A549 (cell line): ENCODE data around the gene BPIFB2.

ENCODE experiments used
- MAZ ChIP-seq: fragments of 150-350 bp; IDR thresholded peaks from 2 replicates; pipeline ENCODE4 v1.6.1; 2014; ENCODE audit warnings: antibody characterized with exemption, low read depth, low read length, borderline replicate concordance
- PHF8 ChIP-seq: fragments of 200-600 bp; sonication (generic); IDR thresholded peaks from 2 replicates; pipeline ENCODE4 v1.6.1; 2016; ENCODE audit warnings: low read depth, mild to moderate bottlenecking, antibody characterized with exemption, moderate library complexity, borderline replicate concordance
- RFX5 ChIP-seq: fragments of 450-650 bp; IDR thresholded peaks from 2 replicates; pipeline ENCODE4 v1.7.1; 2014; ENCODE audit warnings: antibody characterized with exemption, mild to moderate bottlenecking, moderate library complexity
- TF ChIP-seq, protein P1 (sequence below): IDR thresholded peaks from 2 replicates; pipeline ENCODE4 v1.6.1; 2012
- TF ChIP-seq, protein P2 (sequence below): fragments of >200 bp; sonication (Bioruptor Twin); formaldehyde crosslinking; IDR thresholded peaks from 3 replicates; pipeline ENCODE4 v1.5.1; 2016

DNA sequence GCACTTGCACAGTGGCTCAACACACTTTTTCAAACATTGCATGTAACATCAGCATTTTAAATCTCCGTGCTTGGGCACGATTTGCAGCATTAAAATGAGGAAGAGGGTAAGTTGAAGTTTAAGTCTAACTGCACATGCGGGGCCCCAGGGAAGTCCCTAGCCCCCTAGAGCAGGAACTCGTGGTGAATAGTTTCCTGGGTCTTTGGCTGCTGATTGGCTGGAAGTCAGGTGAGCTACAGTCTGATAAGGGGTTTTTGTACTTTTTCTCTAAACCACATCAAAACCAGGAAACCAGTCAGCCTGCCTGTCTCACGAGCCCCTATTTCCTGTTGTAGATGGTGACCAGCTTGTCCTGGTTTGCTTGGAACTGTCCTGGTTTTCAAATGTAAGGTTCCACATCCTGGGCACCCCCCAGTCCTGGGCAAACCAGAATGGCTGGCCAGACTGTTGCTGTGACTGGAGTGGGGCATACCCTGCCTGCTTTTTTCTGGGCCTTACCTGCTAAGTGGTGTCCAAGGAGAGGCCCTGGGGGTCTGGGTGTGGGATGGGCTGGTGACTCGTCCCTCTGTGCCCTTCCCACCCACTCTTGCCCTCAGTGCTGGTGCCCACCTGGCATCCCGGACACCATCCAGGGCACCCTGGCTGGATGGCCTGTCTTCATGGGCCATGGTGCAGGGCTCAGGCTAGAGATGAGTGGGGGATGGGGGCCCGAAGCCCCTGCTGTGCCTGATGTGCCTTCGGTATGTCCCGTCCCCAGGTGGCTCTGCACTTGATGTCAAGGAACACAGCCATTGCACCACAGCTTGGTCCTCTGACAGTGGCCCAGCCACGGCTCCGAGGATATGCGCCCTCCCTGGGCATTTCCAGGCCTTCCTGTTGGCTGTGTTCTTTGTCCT lies 35.1 kb upstream of the BPIFB2 start:
- TF ChIP-seq, protein P1, sequence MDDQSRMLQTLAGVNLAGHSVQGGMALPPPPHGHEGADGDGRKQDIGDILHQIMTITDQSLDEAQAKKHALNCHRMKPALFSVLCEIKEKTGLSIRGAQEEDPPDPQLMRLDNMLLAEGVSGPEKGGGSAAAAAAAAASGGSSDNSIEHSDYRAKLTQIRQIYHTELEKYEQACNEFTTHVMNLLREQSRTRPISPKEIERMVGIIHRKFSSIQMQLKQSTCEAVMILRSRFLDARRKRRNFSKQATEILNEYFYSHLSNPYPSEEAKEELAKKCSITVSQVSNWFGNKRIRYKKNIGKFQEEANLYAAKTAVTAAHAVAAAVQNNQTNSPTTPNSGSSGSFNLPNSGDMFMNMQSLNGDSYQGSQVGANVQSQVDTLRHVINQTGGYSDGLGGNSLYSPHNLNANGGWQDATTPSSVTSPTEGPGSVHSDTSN = no peak
- TF ChIP-seq, protein P2, sequence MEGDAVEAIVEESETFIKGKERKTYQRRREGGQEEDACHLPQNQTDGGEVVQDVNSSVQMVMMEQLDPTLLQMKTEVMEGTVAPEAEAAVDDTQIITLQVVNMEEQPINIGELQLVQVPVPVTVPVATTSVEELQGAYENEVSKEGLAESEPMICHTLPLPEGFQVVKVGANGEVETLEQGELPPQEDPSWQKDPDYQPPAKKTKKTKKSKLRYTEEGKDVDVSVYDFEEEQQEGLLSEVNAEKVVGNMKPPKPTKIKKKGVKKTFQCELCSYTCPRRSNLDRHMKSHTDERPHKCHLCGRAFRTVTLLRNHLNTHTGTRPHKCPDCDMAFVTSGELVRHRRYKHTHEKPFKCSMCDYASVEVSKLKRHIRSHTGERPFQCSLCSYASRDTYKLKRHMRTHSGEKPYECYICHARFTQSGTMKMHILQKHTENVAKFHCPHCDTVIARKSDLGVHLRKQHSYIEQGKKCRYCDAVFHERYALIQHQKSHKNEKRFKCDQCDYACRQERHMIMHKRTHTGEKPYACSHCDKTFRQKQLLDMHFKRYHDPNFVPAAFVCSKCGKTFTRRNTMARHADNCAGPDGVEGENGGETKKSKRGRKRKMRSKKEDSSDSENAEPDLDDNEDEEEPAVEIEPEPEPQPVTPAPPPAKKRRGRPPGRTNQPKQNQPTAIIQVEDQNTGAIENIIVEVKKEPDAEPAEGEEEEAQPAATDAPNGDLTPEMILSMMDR = no peak
- TF ChIP-seq RFX5 (no peak), MAZ (no peak), PHF8 (no peak)
